Fibroblast of the conjunctiva (primary cell): ENCODE measurements around the gene SGK1.

Experiments used
- DNase-seq: peaks from one replicate; pipeline ENCODE4 v3.0.0-alpha.2; 2010; ENCODE audit warnings: low read depth

Gene SGK1

GRCh38 chr6:134123666-134124208 lies 194.2 kb downstream of the SGK1 start:
- peak; percentile 91 for DNase-seq

- DNase-seq, result no peak
Observed at GRCh38 chr6:134122775-134123174, 195.1 kb downstream of the SGK1 start.

- no peak for DNase-seq
Observed at GRCh38 chr6:134119486-134119885, 198.4 kb downstream of the SGK1 start.
